ENCODE data around the gene MAP2K7.
"Not testable (repeated sequence)": the region's sequence is repeated elsewhere in the genome, so short reads cannot be mapped to it uniquely, and the experiment has no call there.

The MAP2K7 gene

DNA sequence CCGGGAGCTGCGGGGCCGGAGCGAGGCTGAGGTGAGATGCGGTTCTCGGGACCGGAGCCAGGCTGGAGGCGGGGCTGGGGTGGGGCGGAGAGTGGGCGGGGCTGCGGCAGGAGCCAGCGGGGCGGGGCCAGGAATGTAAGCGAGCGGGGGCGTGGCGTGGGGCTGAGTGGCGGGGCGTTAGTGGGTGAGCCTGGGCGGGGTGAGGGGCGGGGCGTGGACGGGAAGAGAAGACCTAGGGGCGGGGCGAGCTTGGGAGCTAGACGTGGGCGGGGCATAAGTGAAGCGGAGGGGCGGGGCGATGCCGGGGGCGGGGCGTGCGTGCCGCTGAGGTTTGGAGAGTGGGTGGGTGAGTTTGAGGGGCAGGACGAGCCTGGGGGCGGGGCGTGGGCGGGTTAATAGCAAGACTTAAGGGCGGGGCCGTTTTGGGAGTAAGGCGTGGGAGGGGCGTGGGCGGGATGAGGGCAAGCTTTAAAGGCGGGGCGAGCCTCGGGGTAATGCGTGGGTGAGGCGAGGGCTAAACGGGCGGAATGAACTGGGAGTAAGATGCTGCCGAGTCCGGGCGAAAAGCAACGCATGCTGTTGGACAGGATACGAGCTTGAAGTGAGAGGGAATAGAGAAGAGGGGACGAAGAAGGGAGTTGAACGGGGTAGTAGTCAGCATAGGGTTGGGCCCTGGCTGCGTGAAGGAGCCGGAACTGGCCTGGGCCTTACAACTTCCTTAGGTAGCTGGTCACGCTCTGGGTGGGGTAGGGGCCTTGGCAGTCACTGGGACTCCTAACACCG, 17.0 kb downstream of the MAP2K7 start:
- peak; percentile 99 for DNase-seq

DNA sequence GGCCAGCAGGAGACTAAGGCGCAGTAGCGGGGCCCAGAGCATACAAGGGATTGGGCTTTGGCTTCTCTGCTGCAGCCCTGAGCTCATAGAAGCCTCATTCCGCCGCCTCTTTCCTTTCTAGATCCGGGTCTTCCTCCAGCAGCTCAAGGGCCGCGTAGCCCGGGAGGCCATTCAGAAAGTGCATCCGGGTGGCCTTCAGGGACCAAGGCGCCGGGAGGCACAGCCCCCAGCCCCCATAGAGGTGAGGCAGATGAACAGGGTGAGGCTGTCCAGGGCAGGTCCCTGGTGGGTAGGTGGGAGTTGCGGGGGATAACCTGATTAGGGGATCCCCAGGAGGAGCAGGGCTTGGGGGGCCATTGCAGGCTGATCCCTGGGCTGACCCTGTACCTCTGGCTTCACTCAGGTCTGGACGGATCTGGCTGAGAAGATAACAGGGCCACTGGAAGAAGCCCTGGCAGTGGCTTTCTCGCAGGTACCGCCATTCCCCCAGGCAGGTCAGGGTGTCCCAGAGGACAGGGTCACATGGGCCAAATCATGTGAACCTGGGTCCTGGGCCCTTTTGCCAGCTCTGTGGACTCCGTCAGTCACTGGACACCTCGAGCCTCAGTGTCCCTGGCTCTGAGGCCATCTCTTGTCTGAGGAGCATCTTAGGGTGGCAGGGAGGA, 17.8 kb downstream of the MAP2K7 start:
- no peak for DNase-seq

DNA sequence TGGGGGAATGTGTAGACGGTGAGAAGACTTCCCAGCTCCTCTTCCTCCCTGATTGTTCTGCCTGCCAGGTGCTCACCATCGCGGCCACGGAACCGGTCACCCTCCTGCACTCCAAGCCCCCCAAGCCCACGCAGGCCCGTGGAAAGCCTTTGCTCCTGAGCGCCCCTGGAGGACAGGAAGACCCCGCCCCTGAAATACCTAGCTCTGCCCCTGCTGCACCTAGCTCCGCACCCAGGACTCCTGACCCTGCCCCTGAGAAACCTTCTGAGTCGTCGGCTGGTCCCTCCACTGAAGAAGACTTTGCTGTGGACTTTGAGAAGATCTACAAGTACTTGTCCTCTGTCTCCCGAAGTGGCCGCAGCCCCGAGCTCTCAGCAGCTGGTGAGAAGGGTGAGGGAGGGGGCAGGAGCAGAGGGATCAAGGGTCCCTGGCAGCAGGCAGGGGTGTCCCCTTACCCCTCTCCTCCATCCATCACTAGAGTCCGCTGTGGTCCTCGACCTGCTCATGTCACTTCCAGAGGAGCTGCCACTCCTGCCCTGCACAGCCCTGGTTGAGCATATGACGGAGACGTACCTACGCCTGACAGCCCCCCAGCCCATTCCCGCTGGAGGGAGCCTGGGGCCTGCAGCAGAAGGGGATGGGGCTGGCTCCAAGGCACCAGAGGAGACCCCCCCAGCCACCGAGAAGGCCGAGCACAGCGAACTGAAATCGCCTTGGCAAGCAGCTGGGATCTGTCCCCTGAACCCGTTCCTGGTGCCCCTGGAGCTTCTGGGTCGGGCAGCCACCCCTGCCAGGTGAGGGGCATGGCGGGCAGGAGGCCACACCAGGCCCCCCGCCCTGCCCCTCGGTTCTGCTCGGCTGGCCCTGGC, 18.5 kb downstream of the MAP2K7 start:
- DNase-seq, result no peak

DNA sequence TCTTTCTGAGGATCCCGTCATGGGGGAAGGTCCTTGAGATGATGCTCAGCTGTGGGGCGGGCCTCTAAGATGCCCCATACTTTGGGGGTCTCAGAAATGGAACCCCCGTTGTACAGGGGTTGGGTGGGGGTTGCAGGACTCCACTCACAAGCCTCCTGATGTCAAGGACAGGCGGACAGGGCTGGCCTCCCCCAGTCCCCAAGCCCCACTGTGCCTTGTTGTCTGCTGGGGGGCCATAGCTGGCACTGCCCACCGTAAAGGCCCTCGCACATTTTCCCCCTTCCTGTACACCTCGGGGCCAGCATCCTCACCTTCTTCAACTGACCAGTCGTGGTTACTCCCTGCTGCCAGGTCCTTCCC, 19.1 kb downstream of the MAP2K7 start:
- DNase-seq, result no peak

DNA sequence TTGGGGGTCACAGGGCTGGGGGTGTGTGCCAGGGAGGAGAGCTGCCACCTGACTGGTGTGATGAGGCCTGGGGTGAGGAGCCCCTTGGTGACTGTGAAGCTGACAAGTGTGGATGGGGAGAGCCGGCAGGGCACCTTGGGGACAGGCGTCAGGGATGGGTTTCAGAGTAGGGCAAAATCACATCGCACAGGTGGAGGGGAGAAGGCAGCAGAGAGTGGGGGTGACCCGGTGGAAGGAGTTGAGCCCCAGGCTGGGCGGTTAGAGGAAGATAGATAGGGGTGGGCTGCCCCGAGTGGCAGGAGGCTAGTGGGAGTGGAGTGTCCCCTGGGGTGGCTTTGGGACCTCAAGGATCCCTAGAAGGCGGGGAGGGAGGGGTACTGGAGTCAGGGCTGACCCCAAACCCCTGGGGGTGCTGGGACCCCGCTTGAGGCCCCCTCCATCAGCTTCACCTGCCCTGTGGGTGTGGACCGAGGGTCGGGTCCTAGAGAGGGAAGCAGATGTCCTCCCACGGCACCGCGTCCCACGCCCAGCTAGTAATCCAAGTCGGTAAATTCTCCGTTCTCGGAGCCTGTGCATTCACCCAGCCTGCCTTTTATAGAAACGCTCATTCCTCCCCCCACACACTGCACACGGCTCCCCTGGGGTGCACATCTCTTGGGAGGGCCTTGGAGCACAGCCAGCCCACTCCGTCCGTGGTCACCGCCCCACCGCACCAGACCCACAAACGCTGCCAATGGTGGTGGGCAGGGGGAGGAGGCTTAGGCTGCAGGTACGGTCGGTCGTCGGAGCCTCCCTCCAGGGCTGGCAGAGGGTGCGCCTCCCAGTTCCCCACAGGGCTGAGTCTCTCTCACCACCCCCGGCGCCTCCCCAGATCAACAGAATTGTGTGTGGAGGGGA, 19.9 kb downstream of the MAP2K7 start:
- DNase-seq, result no peak

DNA sequence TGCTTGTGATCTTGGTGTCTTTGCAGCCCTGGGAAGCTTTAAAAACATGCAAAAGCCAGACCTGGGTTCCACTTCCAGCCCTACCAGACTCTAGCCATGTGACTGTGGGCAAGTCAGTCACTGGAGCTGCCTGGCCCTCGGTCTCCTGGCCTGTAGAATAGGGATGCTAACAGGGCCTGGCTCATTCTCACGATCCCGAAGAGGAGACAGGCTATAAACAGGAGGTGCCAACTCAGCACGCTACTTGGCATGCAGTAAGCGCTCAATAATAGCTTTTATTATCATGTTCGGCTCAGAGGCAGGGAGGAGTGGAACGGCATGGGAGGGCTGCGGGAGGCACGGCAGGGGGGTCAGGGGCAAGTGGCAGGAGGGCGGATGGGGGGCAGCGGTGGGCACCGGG, 20.6 kb downstream of the MAP2K7 start:
- DNase-seq, result no peak

DNA sequence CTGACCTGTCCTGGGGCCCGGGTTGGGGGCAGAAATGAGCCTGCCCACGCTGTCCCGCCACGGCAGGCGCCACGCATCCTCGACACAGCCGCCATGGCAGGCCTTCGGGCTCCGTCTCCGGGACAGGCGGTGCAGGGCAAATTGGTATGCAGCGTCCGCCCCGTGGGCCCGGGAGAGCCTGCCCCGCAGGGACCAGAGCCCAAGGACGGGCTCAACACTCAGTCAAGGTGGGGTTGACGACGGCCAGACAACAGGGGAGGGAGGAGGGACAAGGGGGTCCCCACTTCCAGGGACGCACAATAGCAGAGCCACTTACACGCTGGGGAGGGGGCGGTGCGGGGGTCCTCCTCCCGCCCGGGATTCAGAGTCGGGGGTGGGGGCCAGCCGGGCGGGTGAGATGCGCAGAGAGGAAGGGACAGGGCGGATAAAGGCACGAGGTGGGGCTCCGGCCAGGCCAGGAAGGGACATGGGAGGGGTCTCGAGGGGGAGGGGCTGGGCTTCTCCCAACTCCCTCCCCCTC, 21.0 kb downstream of the MAP2K7 start:
- no peak for DNase-seq

DNA sequence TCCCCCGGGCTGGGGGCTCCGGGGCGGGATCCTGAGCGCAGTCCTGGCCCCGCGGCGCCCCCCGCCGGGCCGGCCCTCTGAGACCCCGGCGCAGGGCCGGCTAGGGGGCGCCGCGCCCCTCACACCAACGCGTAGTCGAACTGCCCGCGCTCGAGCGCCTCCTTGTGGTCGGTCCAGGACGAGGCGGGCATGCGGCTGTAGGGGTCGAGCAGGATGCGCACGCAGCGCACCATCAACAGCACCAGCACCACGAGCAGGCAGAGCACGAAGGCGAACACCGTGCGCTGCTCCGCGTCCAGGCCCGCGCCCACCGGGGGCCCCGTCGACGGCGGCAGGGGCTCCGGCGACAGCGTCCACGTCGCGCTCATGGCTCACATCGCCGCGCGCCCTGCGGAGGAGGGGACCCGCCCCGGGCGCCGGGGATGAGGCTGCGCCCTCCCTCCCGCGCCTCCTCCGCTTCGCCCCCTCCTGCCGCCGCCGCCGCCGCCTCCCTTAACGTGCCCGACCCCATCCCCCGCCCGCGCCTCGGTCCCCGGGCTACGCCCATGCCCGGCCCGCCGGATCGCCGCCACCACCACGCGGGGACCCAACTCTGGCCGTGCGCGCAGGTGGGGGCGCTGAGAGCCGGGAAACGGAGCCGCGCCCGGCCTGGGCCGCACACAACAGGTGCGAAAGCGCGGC, 21.6 kb downstream of the MAP2K7 start:
- DNase-seq, result peak; percentile 58

DNA sequence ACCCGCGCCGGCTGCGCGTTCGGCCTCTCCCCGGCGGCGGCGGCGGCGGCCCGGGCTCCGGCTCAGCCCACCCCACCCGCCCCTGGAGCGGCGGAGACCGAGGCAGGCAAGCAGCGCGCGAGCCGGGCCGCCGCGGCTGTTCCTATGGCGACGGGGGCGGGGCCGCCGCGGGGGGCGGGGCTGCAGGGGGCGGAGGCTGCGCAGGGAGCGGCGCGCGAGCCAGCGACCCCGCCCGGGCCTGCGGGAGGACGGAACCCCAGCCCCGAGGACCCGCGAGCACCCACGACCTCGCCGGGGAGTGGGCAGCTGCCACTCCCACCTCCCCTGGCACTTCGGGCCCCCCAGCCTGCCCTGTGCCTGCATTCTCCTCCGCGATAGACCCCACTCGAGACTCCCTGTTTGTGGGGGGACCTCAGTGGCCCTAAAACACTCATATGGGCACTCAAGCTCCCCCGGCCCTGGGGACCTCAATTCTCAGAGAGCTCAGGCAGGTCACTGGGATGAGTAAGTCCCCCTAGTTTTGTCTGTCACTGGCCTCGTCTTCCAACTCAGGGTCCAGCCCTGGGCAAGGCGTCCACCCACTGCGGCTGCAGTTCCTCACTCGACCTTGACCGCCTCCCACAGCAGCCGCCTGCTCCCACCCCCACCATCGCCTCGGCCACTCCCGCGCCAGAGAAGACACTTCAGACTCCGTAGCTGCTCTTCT, 22.5 kb downstream of the MAP2K7 start, which contains the start of gene CTXN1:
Gene CTXN1 (minus strand): TSS at position 115 of the 706 bp plus-strand sequence. CDS start 597 bp downstream, outside the sequence.
- peak; percentile 50 for DNase-seq

DNA sequence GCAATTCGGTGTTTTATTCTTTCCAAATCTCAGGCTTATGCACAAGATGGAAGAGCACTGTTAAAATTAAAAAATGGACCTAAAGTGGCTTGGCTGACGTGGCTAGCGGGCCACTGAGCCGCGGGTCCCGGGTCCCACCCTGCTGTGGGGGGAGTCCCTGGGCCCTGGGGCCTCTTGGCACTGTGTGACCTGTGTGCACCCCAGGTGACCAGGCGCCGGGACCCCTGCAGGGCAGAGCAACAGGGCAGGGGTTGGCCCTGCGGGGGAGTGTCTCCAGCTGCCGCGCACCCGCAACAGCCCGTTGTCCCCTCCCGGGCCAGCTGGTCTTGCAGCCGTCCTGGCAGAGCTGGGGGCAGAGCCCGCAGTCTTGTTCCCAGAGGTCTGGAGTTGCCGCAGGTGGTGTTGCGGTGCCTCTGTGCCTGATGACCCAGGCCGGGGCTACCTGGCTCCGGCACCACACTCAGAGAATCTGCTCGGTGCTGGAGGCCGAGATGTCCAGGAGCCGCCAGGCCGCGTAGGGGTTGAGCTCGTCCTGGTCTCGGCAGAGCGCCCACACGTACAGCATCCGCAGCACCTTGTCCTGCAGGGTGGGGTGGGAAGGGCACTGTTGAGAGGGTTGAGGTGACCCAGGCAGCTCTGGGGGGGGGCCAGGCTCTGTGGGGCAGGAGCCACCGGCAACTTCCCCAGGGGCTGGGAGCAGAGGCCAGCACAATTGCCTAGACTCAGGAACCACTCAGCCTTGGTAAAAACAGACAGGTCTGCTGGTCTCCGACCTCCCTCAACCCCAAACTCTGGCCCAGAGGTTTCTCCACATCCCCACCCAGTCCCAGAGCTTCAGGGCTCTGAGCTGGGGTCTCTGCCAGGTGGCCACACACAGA, 23.3 kb downstream of the MAP2K7 start:
- DNase-seq, result no peak

DNA sequence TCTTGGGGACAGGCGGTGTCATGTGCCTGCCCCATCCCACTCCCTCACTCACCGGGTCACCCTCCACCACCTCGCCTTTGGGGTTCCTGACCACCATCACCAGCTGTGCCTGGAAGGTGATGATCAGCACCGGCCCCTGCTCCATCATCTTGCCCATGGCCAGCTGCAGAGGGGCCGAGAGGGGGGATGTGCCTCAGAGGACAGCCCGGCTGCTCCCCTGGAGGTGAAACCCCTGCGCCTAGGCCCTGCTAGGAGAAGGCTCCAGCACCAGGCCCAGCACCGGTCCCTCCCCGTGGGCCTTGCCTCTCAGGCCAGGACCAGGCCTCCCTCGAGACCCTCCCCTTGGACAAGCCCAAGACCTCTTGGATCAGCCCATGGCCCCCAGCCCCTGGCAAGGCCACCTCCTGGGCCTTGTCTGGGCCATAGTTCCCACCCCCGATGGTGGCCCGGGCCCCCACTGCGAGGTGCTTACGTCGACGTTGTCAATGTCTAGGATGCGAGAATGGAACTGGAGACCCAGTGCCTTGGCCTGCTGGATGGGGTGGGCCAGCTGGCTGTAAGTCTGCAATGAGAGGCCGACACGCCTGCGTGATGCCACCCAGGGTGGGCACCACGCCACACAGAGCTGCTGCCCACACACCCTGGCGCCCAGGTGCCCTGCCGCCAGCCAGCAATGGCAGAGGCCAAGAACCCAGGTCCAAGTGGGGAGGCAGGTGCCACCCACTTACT, 24.1 kb downstream of the MAP2K7 start:
- DNase-seq, result no peak

DNA sequence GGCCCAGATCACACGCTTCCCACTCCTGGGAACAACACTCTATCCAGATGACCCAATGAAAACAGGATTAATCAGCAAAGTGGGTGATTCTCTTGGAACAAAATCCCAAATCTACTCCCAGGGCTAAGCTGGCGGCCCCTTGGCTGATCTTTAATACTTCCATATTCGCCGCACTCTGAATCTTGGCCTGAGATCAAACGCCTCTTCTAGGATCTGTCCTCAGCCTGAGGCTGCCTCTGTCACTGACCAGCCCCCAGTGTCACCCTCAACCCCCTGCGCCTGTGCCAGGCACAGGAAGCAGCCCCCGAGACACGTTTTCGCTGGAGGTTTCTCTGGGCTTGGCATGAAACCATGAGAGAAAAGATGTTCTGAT, 24.6 kb downstream of the MAP2K7 start:
- DNase-seq, result no peak

DNA sequence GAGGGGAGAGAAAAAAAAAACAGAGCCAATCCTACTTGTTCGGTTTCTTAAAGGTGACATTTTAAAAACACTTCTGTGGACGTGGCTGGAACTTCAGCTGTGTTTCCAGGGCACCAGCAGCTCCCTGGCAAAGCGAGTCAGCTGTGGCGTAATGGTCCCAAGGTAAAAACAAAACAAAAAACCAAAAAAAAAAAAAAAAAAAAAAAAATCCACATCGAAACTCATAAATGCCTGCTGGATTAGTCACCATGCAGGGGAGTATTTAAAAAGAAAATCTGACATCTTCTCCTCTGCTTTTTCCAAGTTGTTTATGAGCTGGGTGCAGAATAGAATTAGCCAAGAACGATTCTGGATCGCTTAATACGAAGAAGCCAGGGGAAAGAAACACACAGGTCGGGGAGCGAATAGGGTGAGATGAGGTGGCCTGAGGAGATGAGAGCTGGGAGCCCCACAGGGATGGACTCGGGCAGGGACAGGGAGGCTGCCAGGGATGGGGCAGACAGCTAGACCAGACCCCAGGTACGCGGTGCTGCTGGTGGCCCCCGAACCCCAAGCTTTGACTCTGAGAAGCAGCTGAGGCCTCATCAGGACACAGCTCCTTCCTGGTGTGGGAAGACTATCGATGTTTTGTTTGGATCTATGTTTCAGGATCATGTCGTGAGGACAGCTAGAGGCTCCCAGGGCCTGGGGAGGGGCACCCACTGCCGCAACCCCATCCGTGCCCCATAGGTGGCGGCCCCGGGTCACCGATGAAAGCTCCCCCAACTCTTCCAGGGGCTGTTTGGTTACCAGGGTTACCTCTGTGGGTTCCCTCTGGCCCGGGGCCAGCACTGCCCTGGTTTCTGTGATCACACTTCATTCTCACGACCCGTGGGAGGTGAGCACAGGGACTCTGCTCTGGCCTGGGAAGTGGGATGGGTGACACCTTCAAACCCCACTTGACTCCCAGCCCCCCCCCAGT, 25.3 kb downstream of the MAP2K7 start:
- DNase-seq, result no peak

DNA sequence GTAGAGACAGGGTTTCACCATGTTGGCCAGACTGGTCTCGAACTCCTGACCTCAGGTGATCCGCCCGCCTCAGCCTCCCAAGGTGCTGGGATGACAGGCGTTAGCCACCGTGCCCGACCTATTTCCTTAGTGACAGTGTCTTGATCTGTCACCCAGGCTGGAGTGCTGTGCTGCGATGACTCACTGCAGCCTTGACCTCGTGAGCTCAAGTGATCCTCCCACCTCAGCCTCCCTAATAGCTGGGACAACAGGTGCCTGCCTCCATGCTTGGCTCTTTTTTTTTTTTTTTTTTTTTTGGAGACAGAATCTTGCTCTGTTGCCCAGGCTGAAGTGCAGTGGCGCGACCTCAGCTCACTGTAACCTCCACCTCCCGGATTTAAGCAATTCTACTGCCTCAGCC, 26.4 kb downstream of the MAP2K7 start:
- DNase-seq, result not testable (repeated sequence)

DNA sequence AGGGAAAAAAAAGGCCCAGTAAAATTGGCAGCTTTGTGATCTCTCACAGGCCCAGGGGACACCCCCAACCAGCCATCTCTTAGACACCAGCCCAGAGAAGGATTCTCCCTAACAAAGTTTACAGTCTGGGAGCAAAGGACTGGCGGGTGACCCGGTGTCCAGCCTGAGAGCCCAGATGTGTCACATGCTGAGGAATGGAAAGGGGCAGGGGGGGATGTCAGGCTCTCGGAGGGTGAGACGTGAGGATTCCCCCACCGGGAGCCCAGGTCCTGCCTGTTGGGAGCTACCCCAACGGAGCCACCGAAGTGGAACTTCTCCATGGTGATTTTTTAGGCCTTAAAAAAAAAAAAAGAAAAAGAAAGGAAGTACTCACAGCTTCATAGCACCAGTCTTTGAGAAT, 27.1 kb downstream of the MAP2K7 start:
- no peak for DNase-seq

DNA sequence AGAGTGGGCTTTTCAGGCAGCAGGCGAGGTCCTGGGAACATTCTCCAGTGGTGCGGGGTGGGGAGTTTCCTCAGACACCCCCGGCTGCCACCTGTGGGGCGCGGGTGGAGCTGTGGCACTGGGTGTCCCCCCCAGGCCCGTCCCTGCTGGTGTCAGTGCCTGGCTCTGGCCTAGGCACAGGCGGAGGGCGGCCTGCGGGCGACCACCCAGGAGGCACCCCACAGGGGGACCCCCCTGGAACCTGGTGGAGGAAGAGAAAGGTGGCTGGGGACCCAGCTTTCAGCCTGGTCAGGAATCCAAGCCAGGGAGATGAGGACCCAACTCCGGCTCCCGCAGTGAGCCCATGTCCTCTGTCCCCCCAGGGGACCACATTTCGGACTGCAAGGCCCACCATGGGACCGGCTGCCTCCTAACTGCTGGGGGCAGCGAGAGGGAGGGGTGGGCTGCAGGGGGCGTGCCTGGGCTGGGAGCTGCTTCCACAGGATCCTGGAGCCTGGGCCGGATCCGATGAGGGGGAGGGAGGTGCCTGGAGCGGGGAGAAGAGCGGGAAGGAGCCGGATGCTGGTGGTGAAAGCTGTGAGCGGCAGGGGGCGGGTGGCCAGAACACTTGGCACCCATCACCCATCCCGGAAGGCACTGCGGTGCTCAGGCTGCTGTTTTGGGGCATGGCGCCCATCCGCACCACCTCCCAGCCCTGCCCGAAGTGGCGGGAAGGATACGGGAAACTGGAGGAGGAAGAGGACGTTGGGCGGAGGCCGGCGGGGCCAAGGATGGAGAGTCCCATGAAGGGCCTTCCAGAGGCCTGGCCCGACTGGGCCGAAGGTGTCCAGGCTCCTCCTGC, 27.8 kb downstream of the MAP2K7 start:
- DNase-seq, result no peak
